Dedifferentiated amniotic fluid mesenchymal stem cell (primary cell): ENCODE measurements around the gene RER1.

Experiments used
- DNase-seq: peaks from one replicate; pipeline ENCODE4 v3.0.0-alpha.2; 2016; ENCODE audit errors: extremely low spot score

Gene RER1

GRCh38 chr1:2353551-2354438, 37.8 kb upstream of the RER1 start:
- DNase-seq: no peak

GRCh38 chr1:2354511-2355372, 36.9 kb upstream of the RER1 start:
- DNase-seq: no peak

- no peak for DNase-seq
These were observed 36.0 kb upstream of the RER1 start for GRCh38 chr1:2355373-2356261.

- DNase-seq: no peak
These were observed 35.2 kb upstream of the RER1 start for GRCh38 chr1:2356401-2356800.

GRCh38 chr1:2356911-2357845, 34.5 kb upstream of the RER1 start:
- no peak for DNase-seq

GRCh38 chr1:2358072-2358471, 33.6 kb upstream of the RER1 start:
- DNase-seq: no peak

GRCh38 chr1:2358651-2359640, 32.7 kb upstream of the RER1 start:
- no peak for DNase-seq

GRCh38 chr1:2360588-2361364, 30.9 kb upstream of the RER1 start:
- DNase-seq: no peak

- DNase-seq: no peak
These were observed 27.7 kb upstream of the RER1 start for GRCh38 chr1:2363847-2364513.

- DNase-seq: no peak
These were observed 23.4 kb upstream of the RER1 start for GRCh38 chr1:2368053-2368744.

GRCh38 chr1:2372551-2373490, 18.8 kb upstream of the RER1 start:
- DNase-seq: no peak

GRCh38 chr1:2373551-2374251, 17.9 kb upstream of the RER1 start:
- no peak for DNase-seq

- DNase-seq: no peak
These were observed 17.1 kb upstream of the RER1 start for GRCh38 chr1:2374252-2375155.

- no peak for DNase-seq
These were observed 16.3 kb upstream of the RER1 start for GRCh38 chr1:2375246-2375922.
